Hematopoietic multipotent progenitor cell treated with erythropoietin and hydrocortisone succinate and interleukin-3 and kit ligand, for 8 days (in vitro differentiated cells): ENCODE measurements around the gene CDCA3.

ENCODE experiments used
- DNase-seq: peaks from one replicate; pipeline ENCODE4 v3.0.0-alpha.2; 2015

Gene CDCA3

DNA sequence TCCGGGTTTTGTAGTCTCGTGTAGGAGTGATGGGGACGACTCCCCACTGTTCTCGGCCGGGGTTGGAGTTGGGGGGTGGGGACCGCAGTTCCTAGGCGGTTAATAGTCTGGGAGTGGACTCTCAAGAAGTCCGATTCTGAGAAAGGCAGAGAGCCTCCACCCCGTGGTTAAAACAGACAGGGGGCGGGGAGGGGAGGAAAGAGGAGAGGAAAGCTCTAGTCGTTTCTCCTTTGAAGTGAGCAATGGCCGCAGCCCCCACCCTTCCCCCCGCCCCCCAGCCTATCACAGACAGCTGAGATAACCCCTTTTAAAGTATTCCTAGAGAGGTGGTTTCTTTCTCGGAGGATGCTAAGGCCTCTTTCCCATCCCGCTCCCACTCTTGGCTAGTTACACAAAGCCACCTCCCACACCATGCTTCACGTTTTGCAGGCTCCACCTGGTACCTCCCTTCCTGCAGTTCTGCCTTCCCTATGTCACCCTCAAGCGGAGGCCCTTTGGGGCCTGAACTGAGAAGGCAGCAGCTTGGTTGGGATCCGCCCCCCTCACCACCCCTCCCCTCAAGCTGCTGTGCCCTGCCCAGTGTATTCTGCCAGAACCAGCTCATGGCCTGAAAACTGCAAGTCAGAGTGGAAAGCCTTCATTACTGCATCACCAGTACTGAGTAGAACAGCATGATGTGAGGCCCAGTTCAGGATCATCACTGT is 1.7 kb upstream of the CDCA3 start:
- DNase-seq = peak; percentile 86

GRCh38 chr12:6851921-6852650 is 1.0 kb upstream of the CDCA3 start, which contains the start of gene USP5:
Gene USP5 (plus strand): TSS chr12:6852150. CDS start chr12:6852180, 30 bp downstream.
- peak; percentile 100 for DNase-seq

DNA sequence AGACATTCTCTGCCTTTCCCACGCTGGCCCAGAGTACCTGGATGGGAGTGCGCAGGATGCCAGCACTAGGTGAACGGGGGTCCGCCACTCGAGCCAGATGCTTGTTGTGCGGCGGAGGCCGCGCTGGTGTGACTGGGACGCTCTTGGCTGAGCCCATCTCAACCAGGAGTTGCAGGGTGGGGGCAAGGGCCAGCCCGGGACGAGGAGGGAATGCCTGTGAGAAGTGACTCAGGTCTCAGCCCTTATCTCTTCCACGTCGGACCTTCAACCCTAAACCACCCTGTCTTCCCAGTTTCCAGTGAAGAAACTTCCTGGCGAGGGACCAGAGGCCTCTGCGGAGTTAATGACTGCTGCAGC is 312 bp downstream of the CDCA3 start:
- no peak for DNase-seq

GRCh38 chr12:6849976-6850560 is 1.0 kb downstream of the CDCA3 start:
- DNase-seq = no peak

- DNase-seq = no peak
Observed at GRCh38 chr12:6849427-6849826, 1.7 kb downstream of the CDCA3 start.

DNA sequence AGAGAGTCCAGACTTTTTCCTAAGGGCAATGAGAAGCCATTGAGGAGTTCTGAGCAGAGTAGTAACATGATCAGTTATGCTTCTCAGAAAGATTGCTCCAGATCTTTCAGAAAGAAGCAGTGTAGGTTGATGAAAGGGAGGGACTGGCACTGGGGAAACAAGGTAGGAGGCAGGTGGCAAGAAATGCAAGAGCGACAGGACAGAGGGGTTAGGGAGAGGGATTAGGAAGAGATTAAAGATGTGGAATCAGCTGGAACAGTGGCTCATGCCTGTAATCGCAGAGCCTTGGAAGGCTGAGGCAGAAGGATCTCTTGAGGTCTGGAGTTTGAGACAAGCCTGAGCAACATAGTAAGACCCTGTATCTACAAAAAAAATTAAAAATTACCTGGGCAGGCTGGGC is 3.4 kb downstream of the CDCA3 start:
- DNase-seq = no peak

DNA sequence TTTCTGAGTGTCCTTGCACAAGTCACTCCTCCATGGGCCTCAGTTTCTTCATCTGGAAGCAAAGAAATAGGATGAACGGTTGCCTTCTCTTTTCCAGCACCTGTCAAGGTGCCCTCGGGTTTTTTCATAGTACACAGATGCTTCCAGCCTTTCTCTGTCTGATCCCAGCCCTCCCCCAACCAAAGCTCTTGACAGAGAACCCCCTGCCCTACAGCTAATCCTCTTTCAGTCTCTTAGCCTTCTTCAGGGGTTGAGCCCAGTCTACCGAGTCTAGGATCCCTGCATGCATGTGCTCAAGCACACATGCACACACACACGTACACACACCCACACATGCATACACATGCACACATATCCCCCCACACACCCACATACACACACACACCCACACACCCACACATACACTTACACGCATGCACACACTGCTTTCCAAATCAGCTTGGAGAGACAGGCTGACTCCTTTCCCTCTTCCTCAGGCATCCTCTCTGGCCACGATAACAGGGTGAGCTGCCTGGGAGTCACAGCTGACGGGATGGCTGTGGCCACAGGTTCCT is 4.7 kb downstream of the CDCA3 start:
- no peak for DNase-seq

DNA sequence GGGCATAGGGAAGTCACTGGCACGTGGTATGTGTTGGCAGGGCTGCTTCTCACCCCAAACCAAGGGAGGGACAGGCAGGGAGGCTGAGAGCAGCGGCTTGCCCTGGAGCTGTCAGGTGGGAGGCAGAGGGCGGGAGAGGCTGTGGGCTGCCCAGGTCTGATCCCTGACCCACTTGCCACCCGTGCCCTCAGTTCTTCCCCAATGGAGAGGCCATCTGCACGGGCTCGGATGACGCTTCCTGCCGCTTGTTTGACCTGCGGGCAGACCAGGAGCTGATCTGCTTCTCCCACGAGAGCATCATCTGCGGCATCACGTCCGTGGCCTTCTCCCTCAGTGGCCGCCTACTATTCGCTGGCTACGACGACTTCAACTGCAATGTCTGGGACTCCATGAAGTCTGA is 5.7 kb downstream of the CDCA3 start:
- DNase-seq = no peak

DNA sequence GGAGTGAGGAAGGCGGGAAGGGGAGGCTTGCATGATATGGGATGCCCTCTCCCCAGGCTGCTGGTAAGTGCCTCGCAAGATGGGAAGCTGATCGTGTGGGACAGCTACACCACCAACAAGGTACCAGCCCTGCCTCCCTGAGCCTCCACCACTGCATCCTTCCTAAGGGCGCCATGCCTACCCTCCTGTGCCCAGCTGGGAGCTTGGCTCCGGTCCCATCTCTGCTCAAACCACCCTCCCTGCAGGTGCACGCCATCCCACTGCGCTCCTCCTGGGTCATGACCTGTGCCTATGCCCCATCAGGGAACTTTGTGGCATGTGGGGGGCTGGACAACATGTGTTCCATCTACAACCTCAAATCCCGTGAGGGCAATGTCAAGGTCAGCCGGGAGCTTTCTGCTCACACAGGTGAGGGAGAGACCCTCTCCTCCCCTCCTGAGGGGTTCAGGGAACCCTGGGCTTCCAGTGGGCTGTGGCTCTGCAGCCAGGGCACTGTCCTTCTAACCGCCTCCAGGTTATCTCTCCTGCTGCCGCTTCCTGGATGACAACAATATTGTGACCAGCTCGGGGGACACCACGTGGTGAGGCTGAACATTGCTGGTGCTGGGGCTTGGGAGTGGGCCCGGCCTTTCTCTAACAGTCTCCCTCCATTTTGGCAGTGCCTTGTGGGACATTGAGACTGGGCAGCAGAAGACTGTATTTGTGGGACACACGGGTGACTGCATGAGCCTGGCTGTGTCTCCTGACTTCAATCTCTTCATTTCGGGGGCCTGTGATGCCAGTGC is 7.8 kb downstream of the CDCA3 start:
- peak; percentile 62 for DNase-seq

DNA sequence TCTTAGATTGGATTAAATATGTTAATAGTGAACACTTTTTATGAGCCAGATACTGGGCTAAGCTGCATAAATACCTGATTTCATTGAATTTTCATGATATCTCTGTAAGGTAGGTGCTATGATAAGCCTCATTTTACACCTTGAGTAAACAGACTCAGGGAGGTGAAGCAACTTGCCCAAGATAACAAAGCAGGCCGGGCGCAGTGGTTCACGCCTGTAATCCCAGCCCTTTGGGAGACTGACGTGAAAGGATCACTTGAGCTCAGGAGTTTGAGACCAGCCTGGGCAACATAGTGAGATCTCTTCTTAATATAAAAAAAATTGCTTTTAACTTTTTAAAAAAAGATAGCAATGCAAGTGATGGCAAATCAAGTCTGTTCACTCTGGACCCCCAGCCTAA is 9.0 kb downstream of the CDCA3 start:
- DNase-seq = no peak

DNA sequence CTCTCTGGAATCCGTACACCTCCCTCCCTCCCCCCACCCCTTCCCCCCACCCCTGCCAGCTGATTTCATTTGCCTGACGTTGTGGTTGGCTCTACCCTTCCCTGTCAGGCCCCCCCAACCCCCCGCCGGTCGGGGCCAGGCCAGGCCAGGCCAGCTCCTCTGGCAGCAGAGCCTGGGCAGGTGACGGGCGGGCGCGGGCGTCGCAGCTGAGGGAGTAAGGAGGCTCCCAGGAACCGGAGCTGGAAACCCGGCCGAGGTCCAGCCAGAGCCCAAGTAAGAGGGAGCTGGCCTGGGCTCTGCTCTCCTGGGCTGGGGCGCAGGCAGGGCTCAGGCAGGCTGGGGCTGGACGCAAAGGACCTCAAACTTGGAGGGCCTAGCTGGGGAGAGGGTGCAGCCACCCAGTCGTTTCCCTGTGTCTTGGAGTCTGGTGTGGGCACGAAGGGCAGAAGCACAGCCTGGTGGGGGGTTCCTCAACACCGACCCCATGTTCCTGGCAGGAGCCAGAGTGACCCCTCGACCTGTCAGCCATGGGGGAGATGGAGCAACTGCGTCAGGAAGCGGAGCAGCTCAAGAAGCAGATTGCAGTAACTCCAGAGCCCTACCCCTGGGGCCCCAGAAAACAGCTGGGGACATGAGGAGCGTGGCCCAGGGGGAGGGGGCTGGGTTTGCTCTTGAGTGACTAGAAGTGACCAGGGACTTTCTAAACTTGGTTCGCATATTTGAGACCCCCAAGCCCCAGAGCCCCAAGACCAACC is 10.1 kb downstream of the CDCA3 start, which contains the start of gene GNB3:
TSS of gene GNB3 (plus strand) at position 165 of the 755 bp plus-strand sequence. CDS start at position 528, 363 bp downstream.
- no peak for DNase-seq

GRCh38 chr12:6840330-6840729 is 10.8 kb downstream of the CDCA3 start:
- DNase-seq = no peak

GRCh38 chr12:6839482-6840201 is 11.4 kb downstream of the CDCA3 start:
- no peak for DNase-seq

DNA sequence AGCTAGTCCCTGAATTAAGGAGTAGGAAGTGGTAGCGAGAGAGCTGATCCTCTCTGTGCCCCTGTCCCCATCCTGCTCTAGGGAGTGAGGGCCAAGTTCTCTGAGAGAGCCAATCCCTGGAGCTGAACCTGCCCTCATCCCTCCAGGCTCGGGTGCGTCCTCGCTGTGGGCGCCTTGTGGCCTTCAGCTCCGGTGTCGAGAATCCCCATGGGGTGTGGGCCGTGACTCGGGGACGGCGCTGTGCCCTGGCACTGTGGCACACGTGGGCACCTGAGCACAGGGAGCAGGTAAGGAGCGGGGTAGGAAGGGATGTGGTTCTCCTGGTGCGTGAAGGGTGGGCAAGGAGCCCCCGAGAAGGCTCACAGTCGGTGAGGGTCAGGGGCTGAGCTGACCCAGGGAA is 12.2 kb downstream of the CDCA3 start:
- DNase-seq = no peak

- DNase-seq = no peak
Observed at GRCh38 chr12:6837370-6838060, 13.6 kb downstream of the CDCA3 start.

DNA sequence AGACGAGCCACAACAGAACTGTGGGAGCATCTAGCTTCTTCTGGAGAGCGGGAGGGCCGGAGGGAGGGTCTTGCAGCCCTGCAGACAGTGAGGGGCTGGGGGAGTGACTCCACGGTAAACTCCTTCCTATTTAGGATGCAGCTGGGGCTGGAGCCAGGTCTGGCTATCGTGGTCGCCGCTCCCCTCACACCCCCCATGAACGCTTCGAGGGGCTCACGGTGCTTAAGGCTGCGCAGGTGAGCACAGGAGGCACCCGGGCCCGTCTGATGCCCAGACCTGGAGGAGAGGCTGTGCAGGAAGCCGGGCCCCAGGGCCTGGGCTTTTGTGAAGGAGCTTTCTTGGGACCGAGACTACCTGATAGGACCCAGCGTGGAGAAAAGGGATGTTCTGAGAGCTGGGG is 14.2 kb downstream of the CDCA3 start:
- no peak for DNase-seq

- DNase-seq = no peak
Observed at GRCh38 chr12:6834873-6835272, 16.2 kb downstream of the CDCA3 start.

DNA sequence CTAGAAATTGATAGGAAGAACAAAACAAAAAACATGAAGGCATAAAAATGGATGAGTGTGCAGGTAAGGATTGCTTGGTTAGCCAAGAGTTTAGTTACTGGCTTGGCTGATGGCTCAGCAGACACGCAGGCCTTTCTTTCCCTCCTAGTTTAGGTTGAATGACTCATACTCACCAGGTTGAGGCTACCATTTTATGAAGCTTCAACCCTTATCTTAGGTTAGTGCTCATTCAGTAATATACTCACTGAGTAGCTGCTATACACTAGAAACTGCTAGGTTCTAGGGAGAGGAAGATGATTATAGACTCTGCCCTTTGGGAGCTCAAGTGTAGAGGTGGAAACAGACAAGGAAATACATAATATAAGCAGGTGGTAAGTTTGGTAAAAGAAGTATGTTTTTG is 16.8 kb downstream of the CDCA3 start:
- DNase-seq = no peak

GRCh38 chr12:6833189-6833890 is 17.7 kb downstream of the CDCA3 start:
- DNase-seq = no peak

DNA sequence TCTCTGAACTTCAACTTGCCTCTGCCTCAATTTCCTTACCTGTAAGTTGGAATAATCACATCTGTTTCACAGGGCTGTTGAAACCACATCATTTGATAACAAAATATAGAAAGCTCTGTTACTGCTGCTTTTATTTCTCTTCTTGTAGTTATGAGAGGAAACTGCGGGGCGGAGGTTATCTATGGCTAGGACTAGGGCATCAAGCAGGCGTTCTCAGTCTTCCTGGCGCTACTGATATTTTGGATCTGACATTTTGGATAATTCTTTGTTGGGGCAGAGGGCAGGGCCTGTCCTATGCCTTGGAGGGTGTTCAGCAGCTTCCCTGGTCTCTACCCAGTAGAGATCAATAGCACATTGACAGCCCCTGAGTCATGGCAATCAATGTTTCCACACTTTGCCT is 19.0 kb downstream of the CDCA3 start:
- no peak for DNase-seq
